Liver (tissue), 9 donors: ENCODE measurements around the gene ANP32B. TPM values are rescaled to one million over a fixed set of nuclear protein-coding genes. Genes with fewer than 3 reads are reported as not detected.
"Not testable (repeated sequence)": the region's sequence is repeated elsewhere in the genome, so short reads cannot be mapped to it uniquely, and the experiment has no call there.

Experiments used
- DNase-seq: peaks from one replicate; pipeline ENCODE4 v3.0.0-alpha.2; 2017; ENCODE audit warnings: low spot score
- H3K27ac ChIP-seq, 2 donors: one replicate each; pipeline ENCODE4 v1.7.0; 2013; ENCODE audit warnings: inconsistent platforms in 2 of 2, low read length in 2 of 2, control low read depth in 1 of 2, low read depth in 1 of 2, mild to moderate bottlenecking in 1 of 2
- H3K27me3 ChIP-seq, 4 donors: one replicate each; pipeline versions ENCODE4 v1.6.1 to v1.7.0; 2013; ENCODE audit warnings: low read length in 3 of 4, inconsistent platforms in 1 of 4, mild to moderate bottlenecking in 1 of 4, moderate library complexity in 1 of 4; ENCODE audit not compliant: control insufficient read depth in 4 of 4, insufficient read depth in 4 of 4
- H3K36me3 ChIP-seq, 4 donors: one replicate each; pipeline versions ENCODE4 v1.6.1 to v1.7.0; 2013; ENCODE audit warnings: low read length in 3 of 4, mild to moderate bottlenecking in 3 of 4, low read depth in 1 of 4, moderate library complexity in 1 of 4; ENCODE audit not compliant: control insufficient read depth in 4 of 4, insufficient read depth in 3 of 4
- H3K4me1 ChIP-seq, 4 donors: one replicate each; pipeline versions ENCODE4 v1.6.1 to v1.7.0; 2013; ENCODE audit warnings: low read length in 3 of 4, mild to moderate bottlenecking in 3 of 4, moderate library complexity in 1 of 4; ENCODE audit not compliant: control insufficient read depth in 4 of 4, insufficient read depth in 4 of 4
- H3K4me3 ChIP-seq, 3 donors: one replicate each; pipeline versions ENCODE4 v1.6.1 to v1.7.0; 2013; ENCODE audit warnings: low read length in 3 of 3, control low read depth in 1 of 3, low read depth in 1 of 3, mild to moderate bottlenecking in 1 of 3
- H3K9ac ChIP-seq, 2 donors: one replicate each; pipeline ENCODE4 v1.7.0; 2013; ENCODE audit warnings: low read length in 2 of 2, mild to moderate bottlenecking in 2 of 2, moderate library complexity in 2 of 2, control low read depth in 1 of 2, low read depth in 1 of 2
- H3K9me3 ChIP-seq, 4 donors: one replicate each; pipeline versions ENCODE4 v1.6.1 to v1.7.0; 2013; ENCODE audit warnings: low read length in 3 of 4; ENCODE audit not compliant: control insufficient read depth in 4 of 4
- EGR1 ChIP-seq, 2 donors: IDR thresholded peaks; 2 replicates each; pipeline ENCODE4 v1.6.1; 2016 to 2018; ENCODE audit warnings: antibody characterized with exemption in 2 of 2, low read depth in 2 of 2
- FOXA1 ChIP-seq: IDR thresholded peaks from 2 replicates; pipeline ENCODE4 v1.6.1; 2016; ENCODE audit warnings: antibody characterized with exemption
- FOXA2 ChIP-seq: IDR thresholded peaks from 2 replicates; pipeline ENCODE4 v1.6.1; 2016; ENCODE audit warnings: antibody characterized with exemption
- GABPA ChIP-seq, 2 donors: IDR thresholded peaks in 1 of 2; conservative IDR thresholded peaks in 1 of 2; 2 replicates each; pipeline ENCODE4 v1.6.1; 2016; ENCODE audit warnings: antibody characterized with exemption in 2 of 2, mild to moderate bottlenecking in 1 of 2, moderate library complexity in 1 of 2
- HNF4A ChIP-seq, 2 donors: conservative IDR thresholded peaks; 2 replicates each; pipeline ENCODE4 v1.6.1; 2016; ENCODE audit warnings: antibody characterized with exemption in 2 of 2, mild to moderate bottlenecking in 2 of 2
- HNF4G ChIP-seq: IDR thresholded peaks from 2 replicates; pipeline ENCODE4 v1.6.1; 2016; ENCODE audit warnings: antibody characterized with exemption
- JUND ChIP-seq, 2 donors: IDR thresholded peaks; 2 replicates each; pipeline ENCODE4 v1.6.1; 2016; ENCODE audit warnings: antibody characterized with exemption in 2 of 2
- NR2F2 ChIP-seq: IDR thresholded peaks from 2 replicates; pipeline ENCODE4 v1.6.1; 2016; ENCODE audit warnings: antibody characterized with exemption
- RAD21 ChIP-seq, 2 donors: IDR thresholded peaks; 2 replicates each; pipeline ENCODE4 v1.6.1; 2016; ENCODE audit warnings: antibody characterized with exemption in 2 of 2, mild to moderate bottlenecking in 2 of 2
- RXRA ChIP-seq, 2 donors: IDR thresholded peaks; 2 replicates each; pipeline ENCODE4 v1.6.1; 2017 to 2018; ENCODE audit warnings: antibody characterized with exemption in 2 of 2, mild to moderate bottlenecking in 1 of 2
- SP1 ChIP-seq: IDR thresholded peaks from 2 replicates; pipeline ENCODE4 v1.6.1; 2018; ENCODE audit warnings: antibody characterized with exemption, mild to moderate bottlenecking
- TAF1 ChIP-seq: conservative IDR thresholded peaks from 2 replicates; pipeline ENCODE4 v1.6.1; 2016; ENCODE audit warnings: antibody characterized with exemption, mild to moderate bottlenecking
- YY1 ChIP-seq: IDR thresholded peaks from 2 replicates; pipeline ENCODE4 v1.6.1; 2016; ENCODE audit warnings: antibody characterized with exemption, mild to moderate bottlenecking
- WGBS: extraction: QIAGEN DNeasy Blood & Tissue Kit; methylation state at CpG from one replicate; pipeline ENCODE4 v1.1.7; 2013; 5-methylcytosine and 5-hydroxymethylcytosine counted together
- polyA plus RNA-seq, 2 donors: library from polyadenylated mRNA; stranded (reverse) in 1 of 2; unstranded in 1 of 2; fragments of 200-250 nt in 1 of 2; fragments of >200 nt in 1 of 2; fragmentation: Nextera tagmentation in 1 of 2; extraction: Ambion mirVana in 1 of 2; gene quantifications; one replicate each; pipeline versions ENCODE4 v1.2.1 to v1.2.3, GENCODE V29; 2013 to 2015
- total RNA-seq, 2 donors: library from RNA; depleted of rRNA; stranded (reverse); fragments of >200 nt; gene quantifications; one replicate each; pipeline ENCODE4 v1.2.3, GENCODE V29; 2014
- TF ChIP-seq, protein P1 (sequence below): fragments of 150-350 bp; IDR thresholded peaks from 2 replicates; pipeline ENCODE4 v1.5.1; 2017; ENCODE audit warnings: improper control_type of control experiment, low read depth, low read length; ENCODE audit not compliant: missing input control
- TF ChIP-seq, protein P2 (sequence below): IDR thresholded peaks from 2 replicates; pipeline ENCODE4 v1.6.1; 2016; ENCODE audit warnings: antibody characterized with exemption
- TF ChIP-seq, protein P3 (sequence below): IDR thresholded peaks from 2 replicates; pipeline ENCODE4 v1.6.1; 2016; ENCODE audit warnings: antibody characterized with exemption
- TF ChIP-seq, protein P4 (sequence below): IDR thresholded peaks from 2 replicates; pipeline ENCODE4 v1.6.1; 2016; ENCODE audit warnings: antibody characterized with exemption
- TF ChIP-seq, protein P5 (sequence below): IDR thresholded peaks from 2 replicates; pipeline ENCODE4 v1.6.1; 2016; ENCODE audit warnings: antibody characterized with exemption, mild to moderate bottlenecking
- donor health status: healthy.
- donor health status: healthy.
- donor health status: healthy.
- donor health status: healthy.
- donor health status: healthy.

ANP32B gene
- total and polyA plus RNA-seq, 4 donors = 4.0 to 39.4 (median 27.0) TPM

DNA sequence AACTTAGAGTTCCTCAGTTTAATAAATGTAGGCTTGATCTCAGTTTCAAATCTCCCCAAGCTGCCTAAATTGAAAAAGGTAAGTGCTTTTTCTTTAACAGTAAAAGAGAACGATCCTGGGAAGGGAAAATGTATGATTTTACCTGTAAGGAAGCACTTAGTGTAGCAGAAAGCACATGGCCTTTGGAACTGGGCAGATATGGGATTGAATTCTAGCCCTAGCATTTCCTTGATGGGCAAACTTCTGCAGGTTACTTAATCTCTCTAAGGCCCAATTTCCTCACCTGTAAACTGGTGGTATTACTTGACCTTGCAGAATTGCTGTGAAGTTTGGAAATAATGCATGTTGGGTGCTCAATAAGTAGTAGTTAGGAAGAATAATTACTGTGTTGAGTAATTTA lies 11.6 kb downstream of the ANP32B start:
- H3K4me1 ChIP-seq = peaks cover 4 to 19% (median 7%) of the 10 kb centered on the region in 4 donors
- 89% methylated on average over 1 of the region's 1 CpG for whole genome bisulfite sequencing
- H3K9me3 ChIP-seq = no peaks in the 10 kb centered on the region
- no peak overlapping the region for H3K9ac ChIP-seq
- TF ChIP-seq, protein P1, sequence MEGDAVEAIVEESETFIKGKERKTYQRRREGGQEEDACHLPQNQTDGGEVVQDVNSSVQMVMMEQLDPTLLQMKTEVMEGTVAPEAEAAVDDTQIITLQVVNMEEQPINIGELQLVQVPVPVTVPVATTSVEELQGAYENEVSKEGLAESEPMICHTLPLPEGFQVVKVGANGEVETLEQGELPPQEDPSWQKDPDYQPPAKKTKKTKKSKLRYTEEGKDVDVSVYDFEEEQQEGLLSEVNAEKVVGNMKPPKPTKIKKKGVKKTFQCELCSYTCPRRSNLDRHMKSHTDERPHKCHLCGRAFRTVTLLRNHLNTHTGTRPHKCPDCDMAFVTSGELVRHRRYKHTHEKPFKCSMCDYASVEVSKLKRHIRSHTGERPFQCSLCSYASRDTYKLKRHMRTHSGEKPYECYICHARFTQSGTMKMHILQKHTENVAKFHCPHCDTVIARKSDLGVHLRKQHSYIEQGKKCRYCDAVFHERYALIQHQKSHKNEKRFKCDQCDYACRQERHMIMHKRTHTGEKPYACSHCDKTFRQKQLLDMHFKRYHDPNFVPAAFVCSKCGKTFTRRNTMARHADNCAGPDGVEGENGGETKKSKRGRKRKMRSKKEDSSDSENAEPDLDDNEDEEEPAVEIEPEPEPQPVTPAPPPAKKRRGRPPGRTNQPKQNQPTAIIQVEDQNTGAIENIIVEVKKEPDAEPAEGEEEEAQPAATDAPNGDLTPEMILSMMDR = no peak
- TF ChIP-seq TAF1 (no peak), SP1 (no peak), YY1 (no peak), RXRA (IDR thresholded peaks at IDR 0.05) (no peak), EGR1 (IDR thresholded peaks at IDR 0.05; ENCODE audit: low read depth in 2 of 2) (no peak), NR2F2 (no peak), RAD21 (IDR thresholded peaks at IDR 0.05) (no peak), FOXA2 (no peak), GABPA (IDR thresholded peaks at IDR 0.05 in 1 of 2, conservative IDR thresholded peaks at IDR 0.05 in 1 of 2) (no peak), HNF4G (no peak), FOXA1 (no peak), JUND (IDR thresholded peaks at IDR 0.05) (no peak), HNF4A (conservative IDR thresholded peaks at IDR 0.05) (no peak)
- TF ChIP-seq, protein P2, sequence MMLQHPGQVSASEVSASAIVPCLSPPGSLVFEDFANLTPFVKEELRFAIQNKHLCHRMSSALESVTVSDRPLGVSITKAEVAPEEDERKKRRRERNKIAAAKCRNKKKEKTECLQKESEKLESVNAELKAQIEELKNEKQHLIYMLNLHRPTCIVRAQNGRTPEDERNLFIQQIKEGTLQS = no peak
- TF ChIP-seq, protein P3, sequence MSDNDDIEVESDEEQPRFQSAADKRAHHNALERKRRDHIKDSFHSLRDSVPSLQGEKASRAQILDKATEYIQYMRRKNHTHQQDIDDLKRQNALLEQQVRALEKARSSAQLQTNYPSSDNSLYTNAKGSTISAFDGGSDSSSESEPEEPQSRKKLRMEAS = no peak
- TF ChIP-seq, protein P4, sequence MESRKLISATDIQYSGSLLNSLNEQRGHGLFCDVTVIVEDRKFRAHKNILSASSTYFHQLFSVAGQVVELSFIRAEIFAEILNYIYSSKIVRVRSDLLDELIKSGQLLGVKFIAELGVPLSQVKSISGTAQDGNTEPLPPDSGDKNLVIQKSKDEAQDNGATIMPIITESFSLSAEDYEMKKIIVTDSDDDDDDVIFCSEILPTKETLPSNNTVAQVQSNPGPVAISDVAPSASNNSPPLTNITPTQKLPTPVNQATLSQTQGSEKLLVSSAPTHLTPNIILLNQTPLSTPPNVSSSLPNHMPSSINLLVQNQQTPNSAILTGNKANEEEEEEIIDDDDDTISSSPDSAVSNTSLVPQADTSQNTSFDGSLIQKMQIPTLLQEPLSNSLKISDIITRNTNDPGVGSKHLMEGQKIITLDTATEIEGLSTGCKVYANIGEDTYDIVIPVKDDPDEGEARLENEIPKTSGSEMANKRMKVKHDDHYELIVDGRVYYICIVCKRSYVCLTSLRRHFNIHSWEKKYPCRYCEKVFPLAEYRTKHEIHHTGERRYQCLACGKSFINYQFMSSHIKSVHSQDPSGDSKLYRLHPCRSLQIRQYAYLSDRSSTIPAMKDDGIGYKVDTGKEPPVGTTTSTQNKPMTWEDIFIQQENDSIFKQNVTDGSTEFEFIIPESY = no peak
- TF ChIP-seq, protein P5, sequence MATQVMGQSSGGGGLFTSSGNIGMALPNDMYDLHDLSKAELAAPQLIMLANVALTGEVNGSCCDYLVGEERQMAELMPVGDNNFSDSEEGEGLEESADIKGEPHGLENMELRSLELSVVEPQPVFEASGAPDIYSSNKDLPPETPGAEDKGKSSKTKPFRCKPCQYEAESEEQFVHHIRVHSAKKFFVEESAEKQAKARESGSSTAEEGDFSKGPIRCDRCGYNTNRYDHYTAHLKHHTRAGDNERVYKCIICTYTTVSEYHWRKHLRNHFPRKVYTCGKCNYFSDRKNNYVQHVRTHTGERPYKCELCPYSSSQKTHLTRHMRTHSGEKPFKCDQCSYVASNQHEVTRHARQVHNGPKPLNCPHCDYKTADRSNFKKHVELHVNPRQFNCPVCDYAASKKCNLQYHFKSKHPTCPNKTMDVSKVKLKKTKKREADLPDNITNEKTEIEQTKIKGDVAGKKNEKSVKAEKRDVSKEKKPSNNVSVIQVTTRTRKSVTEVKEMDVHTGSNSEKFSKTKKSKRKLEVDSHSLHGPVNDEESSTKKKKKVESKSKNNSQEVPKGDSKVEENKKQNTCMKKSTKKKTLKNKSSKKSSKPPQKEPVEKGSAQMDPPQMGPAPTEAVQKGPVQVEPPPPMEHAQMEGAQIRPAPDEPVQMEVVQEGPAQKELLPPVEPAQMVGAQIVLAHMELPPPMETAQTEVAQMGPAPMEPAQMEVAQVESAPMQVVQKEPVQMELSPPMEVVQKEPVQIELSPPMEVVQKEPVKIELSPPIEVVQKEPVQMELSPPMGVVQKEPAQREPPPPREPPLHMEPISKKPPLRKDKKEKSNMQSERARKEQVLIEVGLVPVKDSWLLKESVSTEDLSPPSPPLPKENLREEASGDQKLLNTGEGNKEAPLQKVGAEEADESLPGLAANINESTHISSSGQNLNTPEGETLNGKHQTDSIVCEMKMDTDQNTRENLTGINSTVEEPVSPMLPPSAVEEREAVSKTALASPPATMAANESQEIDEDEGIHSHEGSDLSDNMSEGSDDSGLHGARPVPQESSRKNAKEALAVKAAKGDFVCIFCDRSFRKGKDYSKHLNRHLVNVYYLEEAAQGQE = no peak
- H3K36me3 ChIP-seq = peaks cover 1 to 24% (median 12%) of the 10 kb centered on the region in 4 donors
- H3K27ac ChIP-seq = no peak overlapping the region
- no peak for DNase-seq
- H3K4me3 ChIP-seq = no peak overlapping the region
- H3K27me3 ChIP-seq = no peaks in the 10 kb centered on the region

DNA sequence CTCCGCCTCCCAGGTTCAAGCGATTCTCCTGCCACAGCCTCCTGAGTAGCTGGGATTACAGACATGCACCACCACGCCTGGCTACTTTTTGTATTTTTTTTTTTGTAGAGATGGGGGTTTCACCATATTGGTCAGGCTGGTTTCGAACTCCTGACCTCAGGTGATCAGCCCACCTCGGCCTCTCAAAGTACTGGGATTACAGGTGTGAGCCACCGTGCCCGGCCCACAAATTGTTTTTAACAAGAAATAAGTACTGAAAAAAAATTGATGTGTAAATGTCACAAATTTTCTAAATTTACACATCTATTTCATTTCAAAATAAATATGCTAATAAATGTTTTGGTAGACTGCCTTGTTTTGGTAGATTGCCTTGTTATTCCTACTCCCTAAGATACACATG lies 13.5 kb downstream of the ANP32B start:
- H3K27ac ChIP-seq, H3K9ac ChIP-seq, H3K27me3 ChIP-seq, H3K9me3 ChIP-seq, H3K4me3 ChIP-seq, DNase-seq: not testable (repeated sequence)
- peaks cover 1 to 24% (median 16%) of the 10 kb centered on the region in 4 donors for H3K36me3 ChIP-seq
- peaks cover 4 to 12% (median 7%) of the 10 kb centered on the region in 4 donors for H3K4me1 ChIP-seq
- WGBS = 92% methylated on average over 7 of the region's 7 CpGs
